T-cell (primary cell): ENCODE data around the gene ARHGEF18. TPM values are rescaled to one million over a fixed set of nuclear protein-coding genes. Genes with fewer than 3 reads are reported as not detected.

ENCODE experiments used
- ATAC-seq, 4 experiments: fragments of 200-7000 bp in 3 of 4; fragments of 150-1000 bp in 1 of 4; cut with Tn5 transposase; replicated peaks in 1 of 4; 1 replicate in 3 of 4; 2 replicates in 1 of 4; pipeline ENCODE4 v1.10.0; 2021; ENCODE audit warnings: moderate library complexity in 3 of 4, mild to moderate bottlenecking in 2 of 4, moderate number of reproducible peaks in 1 of 4
- CTCF ChIA-PET, 2 donors: fragments of 300-600 bp; sonication (Branson Sonifier 250); formaldehyde crosslinking; loops; one replicate each; lab custom pipeline; 2022; ENCODE audit warnings: antibody characterized with exemption in 2 of 2; lab: Charles Lee
- POLR2A ChIA-PET, 2 donors: fragments of 300-600 bp; sonication (Branson Sonifier 250); formaldehyde crosslinking; loops; one replicate each; lab custom pipeline; 2022; ENCODE audit warnings: antibody characterized with exemption in 2 of 2; lab: Charles Lee
- DNase-seq, 35 experiments: peaks; one replicate each; pipeline versions ENCODE4 v3.0.0 to v3.0.0-alpha.2; 2013 to 2023
- H3K27ac ChIP-seq: one replicate; pipeline ENCODE4 v1.5.1; 2013; ENCODE audit warnings: low read length
- H3K27me3 ChIP-seq, 2 experiments: replicated peaks in 1 of 2; 1 replicate in 1 of 2; 2 replicates in 1 of 2; pipeline versions ENCODE4 v1.6.1 to v1.7.0; 2013; ENCODE audit warnings: low read length in 1 of 2, mixed read lengths in 1 of 2; ENCODE audit not compliant: control insufficient read depth in 2 of 2, insufficient read depth in 2 of 2; ENCODE audit errors: extremely low read depth in 1 of 2
- H3K36me3 ChIP-seq, 2 donors: 1 replicate in 1 of 2; 2 replicates in 1 of 2; pipeline versions ENCODE4 v1.6.1 to v1.7.0; 2013; ENCODE audit warnings: low read length in 1 of 2; ENCODE audit not compliant: control insufficient read depth in 2 of 2, insufficient read depth in 1 of 2; ENCODE audit errors: extremely low read depth in 1 of 2
- H3K4me1 ChIP-seq, 2 experiments: 1 replicate in 1 of 2; 2 replicates in 1 of 2; pipeline versions ENCODE4 v1.6.1 to v1.7.0; 2013; ENCODE audit warnings: low read length in 2 of 2, mixed read lengths in 1 of 2; ENCODE audit not compliant: insufficient read depth in 2 of 2, control insufficient read depth in 1 of 2; ENCODE audit errors: extremely low read depth in 1 of 2
- H3K4me3 ChIP-seq, 2 donors: 1 replicate in 1 of 2; 2 replicates in 1 of 2; pipeline versions ENCODE4 v1.5.1 to v1.7.0; 2013; ENCODE audit warnings: mild to moderate bottlenecking in 2 of 2, low read length in 1 of 2, moderate library complexity in 1 of 2; ENCODE audit not compliant: control insufficient read depth in 1 of 2; ENCODE audit errors: extremely low read depth in 1 of 2
- H3K9me3 ChIP-seq: 2 replicates; pipeline ENCODE4 v1.7.0; 2013
- H3K27ac Mint-ChIP-seq, 2 donors: one replicate each; pipeline ENCODE4 v1.8.0; 2020 to 2021; ENCODE audit warnings: mild to moderate bottlenecking in 2 of 2, mixed read lengths in 2 of 2
- H3K27me3 Mint-ChIP-seq, 2 donors: one replicate each; pipeline ENCODE4 v1.8.0; 2021 to 2022; ENCODE audit warnings: mixed read lengths in 2 of 2
- H3K36me3 Mint-ChIP-seq: one replicate; pipeline ENCODE4 v1.8.0; 2021; ENCODE audit warnings: mixed read lengths
- H3K4me1 Mint-ChIP-seq, 3 donors: one replicate each; pipeline ENCODE4 v1.8.0; 2020 to 2022; ENCODE audit warnings: mixed read lengths in 3 of 3, mild to moderate bottlenecking in 1 of 3
- H3K4me3 Mint-ChIP-seq, 3 donors: one replicate each; pipeline ENCODE4 v1.8.0; 2020 to 2022; ENCODE audit warnings: mild to moderate bottlenecking in 3 of 3, mixed read lengths in 3 of 3, moderate library complexity in 3 of 3
- H3K9me3 Mint-ChIP-seq, 3 donors: one replicate each; pipeline ENCODE4 v1.8.0; 2020 to 2022; ENCODE audit warnings: mixed read lengths in 3 of 3
- WGBS: methylation state at CpG from one replicate; pipeline ENCODE4 v1.1.5; 2013; ENCODE audit warnings: missing lambda C conversion rate; ENCODE audit not compliant: insufficient coverage; 5-methylcytosine and 5-hydroxymethylcytosine counted together
- total RNA-seq, 35 experiments: library from RNA in 6 of 35; stranded (reverse) in 6 of 35; fragments of 120-200 nt in 1 of 35; gene quantifications; one replicate each; pipeline versions ENCODE4 v1.2.1 to v1.2.4 and lab custom pipeline; 2013 to 2026

ARHGEF18 gene
- total RNA-seq, 5 donors from 2014 or later (not counting 1 experiment from before 2014, with no cell fraction given), result 111 to 145 (median 126) TPM

DNA sequence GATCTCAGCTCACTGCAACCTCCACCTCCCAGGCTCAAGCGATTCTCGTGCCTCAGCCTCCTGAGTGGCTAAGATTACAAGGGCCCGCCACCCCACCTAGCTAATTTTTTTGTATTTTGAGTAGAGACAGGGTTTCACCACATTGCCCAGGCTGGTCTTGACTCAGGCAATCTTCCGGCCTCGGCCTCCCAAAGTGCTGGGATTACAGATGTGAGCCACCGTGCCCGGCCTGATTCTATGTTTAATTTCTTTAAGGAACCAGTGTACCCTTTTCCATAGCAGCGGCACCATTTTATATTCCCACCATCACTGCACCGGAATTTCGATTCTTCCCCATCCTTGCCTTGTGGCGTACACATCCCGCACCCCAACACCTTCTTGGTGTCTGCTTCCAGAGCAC, 36.8 kb upstream of the ARHGEF18 start:
- WGBS, result 100% methylated on average over 8 of the region's 12 CpGs
- POLR2A ChIA-PET, result no interaction called here
- no peaks in the 10 kb centered on the region for H3K9me3 ChIP-seq
- H3K27ac Mint-ChIP-seq, result no peak overlapping the region
- DNase-seq (no peak), ATAC-seq (no peak)
- H3K36me3 ChIP-seq, result no peaks in the 10 kb centered on the region
- no peak overlapping the region for H3K4me3 Mint-ChIP-seq
- H3K4me3 ChIP-seq, result no peak overlapping the region
- peaks cover 0 to 3% (median 2%) of the 10 kb centered on the region in 3 donors for H3K9me3 Mint-ChIP-seq
- H3K27me3 Mint-ChIP-seq, result no peaks in the 10 kb centered on the region
- CTCF ChIA-PET, result no interaction called here
- no peak overlapping the region for H3K27ac ChIP-seq
- H3K27me3 ChIP-seq, result no peaks in the 10 kb centered on the region
- no peaks in the 10 kb centered on the region for H3K36me3 Mint-ChIP-seq
- no peaks in the 10 kb centered on the region for H3K4me1 ChIP-seq
- H3K4me1 Mint-ChIP-seq, result no peaks in the 10 kb centered on the region

DNA sequence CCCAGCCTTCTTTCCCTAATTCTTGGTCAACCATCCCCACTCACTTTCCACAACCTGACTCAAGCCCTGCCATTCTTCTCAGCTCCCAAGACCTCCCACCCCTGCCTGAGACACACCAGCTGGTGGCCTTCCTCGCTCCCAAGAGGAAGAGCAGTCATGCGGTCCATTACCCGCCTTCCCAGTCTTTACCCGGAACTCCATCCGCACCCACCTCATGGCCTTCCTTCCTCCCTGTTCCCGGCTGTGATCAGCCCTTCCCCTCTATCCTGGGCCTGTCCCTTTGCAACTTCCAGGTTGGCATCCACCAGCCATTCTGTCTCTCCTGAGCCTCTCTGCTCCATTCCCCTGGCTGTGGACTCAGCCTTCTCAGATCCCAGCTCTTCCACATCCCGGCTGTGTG, 35.9 kb upstream of the ARHGEF18 start:
- Mint-ChIP-seq H3K36me3 (no peaks in the 10 kb centered on the region), H3K9me3 (peaks cover 0 to 3% (median 2%) of the 10 kb centered on the region in 3 donors), H3K27me3 (no peaks in the 10 kb centered on the region), H3K27ac (no peak overlapping the region), H3K4me3 (no peak overlapping the region), H3K4me1 (no peaks in the 10 kb centered on the region)
- H3K4me3 ChIP-seq, result no peak overlapping the region
- DNase-seq (no peak), ATAC-seq (no peak)
- H3K27me3 ChIP-seq, result no peaks in the 10 kb centered on the region
- ChIA-PET CTCF (no interaction called here), POLR2A (no interaction called here)
- H3K9me3 ChIP-seq, result no peaks in the 10 kb centered on the region
- 86% methylated on average over 3 of the region's 7 CpGs for WGBS
- no peaks in the 10 kb centered on the region for H3K4me1 ChIP-seq
- H3K36me3 ChIP-seq, result no peaks in the 10 kb centered on the region
- H3K27ac ChIP-seq, result no peak overlapping the region

DNA sequence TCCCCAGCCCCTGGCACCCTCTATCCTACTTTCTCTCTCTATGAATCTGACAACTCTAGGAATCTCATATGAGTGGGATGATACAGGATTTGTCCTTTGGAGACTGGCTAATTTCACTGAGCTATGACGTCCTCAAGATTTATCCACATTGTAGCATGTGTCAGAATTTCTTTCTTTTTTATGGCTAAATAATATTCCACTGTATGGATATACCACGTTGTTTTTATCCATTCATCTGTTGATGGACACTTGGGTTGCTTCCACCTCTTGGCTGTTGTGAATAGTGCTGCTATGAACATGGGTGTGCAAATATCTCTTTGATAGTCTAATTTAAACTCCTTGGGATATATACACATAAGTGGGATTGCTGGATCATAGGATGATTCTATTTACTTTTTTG, 30.6 kb upstream of the ARHGEF18 start:
- no CpG with 5 or more reads among the region's 2 CpGs for WGBS
- H3K4me3 ChIP-seq, result no peak overlapping the region
- Mint-ChIP-seq H3K4me3 (no peak overlapping the region), H3K36me3 (peaks cover 4% of the 10 kb centered on the region), H3K27ac (no peak overlapping the region), H3K27me3 (peaks cover 4% of the 10 kb centered on the region in 2 donors), H3K4me1 (no peaks in the 10 kb centered on the region), H3K9me3 (peaks cover 0 to 7% (median 6%) of the 10 kb centered on the region in 3 donors)
- ATAC-seq, result no peak
- ChIA-PET CTCF (no interaction called here), POLR2A (no interaction called here)
- H3K9me3 ChIP-seq, result no peaks in the 10 kb centered on the region
- no peak overlapping the region for H3K27ac ChIP-seq
- H3K36me3 ChIP-seq, result no peaks in the 10 kb centered on the region
- peaks cover 0 to 3% of the 10 kb centered on the region in 2 experiments for H3K27me3 ChIP-seq
- no peaks in the 10 kb centered on the region for H3K4me1 ChIP-seq
- DNase-seq, result no peak

DNA sequence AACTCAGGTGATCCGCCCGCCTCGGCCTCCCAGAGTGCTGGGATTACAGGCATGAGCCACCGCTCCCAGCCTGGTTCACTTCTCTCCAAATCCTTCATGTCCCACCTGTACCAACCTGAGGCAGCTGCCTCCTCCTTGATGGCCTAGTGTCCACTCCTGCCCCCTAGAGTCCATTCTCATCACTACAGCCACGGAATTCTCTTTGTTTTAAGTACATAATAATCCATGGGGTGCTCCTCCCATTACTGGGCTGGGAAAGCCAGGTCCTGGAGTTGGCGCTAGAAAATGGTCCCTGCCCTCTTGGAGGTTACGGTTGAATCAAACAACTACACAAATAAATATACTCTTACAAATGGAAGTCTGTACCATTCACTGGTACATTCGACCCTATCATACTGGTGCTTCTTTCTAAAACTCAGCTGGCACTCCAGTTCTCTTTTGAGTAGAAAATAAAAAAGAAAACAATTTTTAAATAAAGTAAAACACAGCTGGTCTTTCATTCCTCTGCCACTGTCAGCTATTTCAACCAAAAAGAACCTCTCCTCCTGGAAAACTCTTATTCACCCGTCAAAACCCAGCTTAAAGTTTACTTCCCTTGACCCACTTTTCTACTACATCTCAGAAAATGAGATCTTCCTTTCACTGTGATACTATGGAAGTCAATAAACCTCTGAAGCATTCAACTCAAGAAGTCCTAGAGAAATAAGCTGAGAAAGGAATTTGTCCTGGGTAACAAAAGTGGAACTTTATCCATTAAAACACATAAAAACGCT, 22.4 kb upstream of the ARHGEF18 start:
- Histone ChIP-seq H3K9me3 (no peaks in the 10 kb centered on the region), H3K27me3 (peaks cover 0 to 5% of the 10 kb centered on the region in 2 experiments), H3K27ac (no peak overlapping the region), H3K4me1 (no peaks in the 10 kb centered on the region), H3K36me3 (no peaks in the 10 kb centered on the region), H3K4me3 (no peak overlapping the region)
- ATAC-seq (no peak), DNase-seq (peak in 10 of 35 experiments; percentile 19 to 66 (median 32))
- 66% methylated on average over 4 of the region's 10 CpGs for WGBS
- peaks cover 0 to 8% (median 2%) of the 10 kb centered on the region in 3 donors for H3K9me3 Mint-ChIP-seq
- H3K4me3 Mint-ChIP-seq, result no peak overlapping the region
- CTCF ChIA-PET, result interaction anchor here (0.6 to 1.5 kb wide), 9 partner anchors 14 to 787 kb away, joined by 3 to 7 read pairs (median 4); no protein-coding TSS in a partner anchor
- POLR2A ChIA-PET, result no interaction called here
- no peaks in the 10 kb centered on the region for H3K4me1 Mint-ChIP-seq
- H3K36me3 Mint-ChIP-seq, result no peaks in the 10 kb centered on the region
- peaks cover 0 to under 1% of the 10 kb centered on the region in 2 donors for H3K27me3 Mint-ChIP-seq
- no peak overlapping the region for H3K27ac Mint-ChIP-seq

DNA sequence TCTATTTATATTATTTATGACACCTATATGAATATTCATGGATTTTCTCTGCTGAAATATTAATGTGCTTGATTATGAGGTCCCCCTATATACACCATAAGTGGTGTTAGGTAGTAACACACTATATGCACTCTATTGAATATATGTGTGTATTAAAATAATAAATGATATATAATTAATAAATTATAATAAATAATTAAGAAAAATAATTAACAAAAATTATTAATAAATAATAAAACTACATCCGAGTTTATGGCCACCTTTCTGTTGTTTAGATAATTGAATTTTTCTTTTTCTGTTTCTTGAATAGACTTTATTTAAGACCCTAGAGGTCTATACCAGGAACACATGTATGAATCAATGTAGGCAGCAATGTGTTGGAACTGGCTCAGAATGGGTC, 20.9 kb upstream of the ARHGEF18 start:
- Mint-ChIP-seq H3K4me1 (no peaks in the 10 kb centered on the region), H3K27ac (no peak overlapping the region), H3K4me3 (no peak overlapping the region), H3K9me3 (peaks cover 0 to 8% (median 2%) of the 10 kb centered on the region in 3 donors), H3K27me3 (no peaks in the 10 kb centered on the region), H3K36me3 (no peaks in the 10 kb centered on the region)
- ATAC-seq, result no peak
- H3K4me1 ChIP-seq, result no peaks in the 10 kb centered on the region
- H3K4me3 ChIP-seq, result no peak overlapping the region
- no CpG with 5 or more reads among the region's 1 CpG for WGBS
- no peaks in the 10 kb centered on the region for H3K9me3 ChIP-seq
- POLR2A ChIA-PET, result no interaction called here
- CTCF ChIA-PET, result interaction anchor here in 1 of 2 donors (1.3 kb wide), 1 partner anchor 178 kb away, joined by 3 read pairs; no protein-coding TSS in a partner anchor
- peaks cover 0 to 5% of the 10 kb centered on the region in 2 experiments for H3K27me3 ChIP-seq
- no peak for DNase-seq
- H3K27ac ChIP-seq, result no peak overlapping the region
- no peaks in the 10 kb centered on the region for H3K36me3 ChIP-seq

DNA sequence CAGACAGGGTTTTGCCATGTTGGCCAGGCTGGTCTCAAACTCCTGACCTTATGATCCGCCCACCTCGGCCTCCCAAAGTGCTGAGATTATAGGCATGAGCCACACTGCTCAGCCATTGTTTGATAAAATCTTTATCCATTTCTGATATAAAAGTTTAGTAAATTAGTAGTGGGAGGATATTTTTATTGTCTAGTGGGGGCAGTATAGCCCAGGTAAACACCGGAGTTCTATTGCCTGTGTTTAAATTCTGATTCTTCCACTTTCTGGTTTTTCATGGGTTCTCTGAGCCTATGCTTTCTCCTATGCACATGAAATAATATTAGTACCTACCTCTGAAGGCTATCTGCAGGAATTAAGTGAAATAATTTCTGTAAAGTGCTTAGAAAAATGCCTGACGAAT, 20.1 kb upstream of the ARHGEF18 start:
- WGBS, result no CpG with 5 or more reads among the region's 4 CpGs
- no peaks in the 10 kb centered on the region for H3K36me3 Mint-ChIP-seq
- peaks cover 0 to 3% (median 0%) of the 10 kb centered on the region in 3 donors for H3K4me1 Mint-ChIP-seq
- peak in 1 of 35 experiments; percentile 37 for DNase-seq
- H3K27ac ChIP-seq, result no peak overlapping the region
- no peaks in the 10 kb centered on the region for H3K9me3 ChIP-seq
- no peak overlapping the region for H3K27ac Mint-ChIP-seq
- no peaks in the 10 kb centered on the region for H3K36me3 ChIP-seq
- no peaks in the 10 kb centered on the region for H3K4me1 ChIP-seq
- H3K4me3 ChIP-seq, result no peak overlapping the region
- peak in 1 of 4 experiments; percentile 45 for ATAC-seq
- H3K27me3 ChIP-seq, result peaks cover 0 to 3% of the 10 kb centered on the region in 2 experiments
- POLR2A ChIA-PET, result interaction anchor here in 1 of 2 donors (0.6 kb wide), 1 partner anchor 190 kb away, joined by 3 read pairs; no protein-coding TSS in a partner anchor
- CTCF ChIA-PET, result interaction anchor here in 1 of 2 donors (0.5 to 1.0 kb wide), 2 partner anchors 22 to 423 kb away, joined by 3 to 4 read pairs; no protein-coding TSS in a partner anchor
- H3K9me3 Mint-ChIP-seq, result peaks cover 0 to 8% (median 2%) of the 10 kb centered on the region in 3 donors
- H3K4me3 Mint-ChIP-seq, result no peak overlapping the region
- H3K27me3 Mint-ChIP-seq, result no peaks in the 10 kb centered on the region
